ENCODE results near the gene DCLK1. TPM values are rescaled to one million over a fixed set of nuclear protein-coding genes. Genes with fewer than 3 reads are reported as not detected.

DCLK1 gene
- total and polyA plus RNA-seq, 9 donors, result 42.0 to 109 (median 87.9) TPM

DNA sequence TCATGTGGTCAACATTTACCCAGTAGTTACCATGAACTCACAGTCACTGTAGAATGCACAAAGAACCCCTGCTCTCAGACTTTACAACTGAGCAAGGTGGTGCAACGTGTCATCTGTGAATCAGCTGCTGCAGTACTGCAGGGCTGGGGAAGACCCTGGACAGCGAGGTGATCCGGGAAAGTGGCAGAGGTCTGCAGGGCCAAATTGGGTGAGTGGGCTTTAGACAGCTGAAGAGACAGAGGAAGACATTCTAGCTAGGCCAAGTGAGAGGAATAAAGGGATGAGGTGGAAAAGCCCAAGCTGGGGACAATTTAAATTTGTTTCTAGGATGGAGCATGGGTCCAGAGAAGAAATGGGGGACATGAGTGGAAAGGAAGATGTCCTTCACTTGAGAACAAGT lies 270.5 kb downstream of the DCLK1 start:
- Histone ChIP-seq H3K4me3 (ENCODE audit: low read length) (no peak overlapping the region), H3K27ac (ENCODE audit: low read length) (no peak overlapping the region), H3K4me1 (ENCODE audit: control insufficient read depth, insufficient read depth, low read length) (peaks cover 6% of the 10 kb centered on the region), H3K27me3 (ENCODE audit: control insufficient read depth, insufficient read depth, low read length) (no peaks in the 10 kb centered on the region), H3K36me3 (ENCODE audit: control insufficient read depth, insufficient read depth, low read length) (no peaks in the 10 kb centered on the region), H3K9me3 (replicated peaks; ENCODE audit: control insufficient read depth, low read depth, low read length) (no peaks in the 10 kb centered on the region)
- DNase-seq, result no peak
- WGBS (ENCODE audit: insufficient coverage), result 96% methylated on average over 3 of the region's 3 CpGs

DNA sequence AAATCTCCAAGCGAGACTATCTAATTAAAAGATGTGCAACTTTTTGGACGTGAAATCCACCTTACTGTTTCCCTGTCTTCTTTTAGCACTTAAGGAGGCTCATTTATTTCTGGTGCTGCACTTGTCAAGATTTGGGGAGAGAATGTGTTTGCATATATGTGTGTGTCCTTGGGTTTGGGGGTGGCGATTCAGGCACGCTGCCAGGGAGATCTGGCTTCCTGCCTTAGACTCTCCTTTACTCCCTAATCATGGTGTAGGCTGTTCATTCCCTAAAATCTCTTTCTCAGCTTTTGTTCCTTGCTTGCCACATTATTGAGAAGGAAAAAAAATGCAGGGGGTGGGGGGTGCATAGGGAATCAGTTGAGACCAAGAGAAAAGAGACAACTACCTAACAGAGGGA lies 271.2 kb downstream of the DCLK1 start:
- H3K36me3 ChIP-seq (ENCODE audit: control insufficient read depth, insufficient read depth, low read length), result no peaks in the 10 kb centered on the region
- peaks cover 6% of the 10 kb centered on the region for H3K4me1 ChIP-seq (ENCODE audit: control insufficient read depth, insufficient read depth, low read length)
- no peak for DNase-seq
- no peaks in the 10 kb centered on the region for H3K9me3 ChIP-seq (replicated peaks; ENCODE audit: control insufficient read depth, low read depth, low read length)
- H3K27ac ChIP-seq (ENCODE audit: low read length), result no peak overlapping the region
- H3K4me3 ChIP-seq (ENCODE audit: low read length), result no peak overlapping the region
- H3K27me3 ChIP-seq (ENCODE audit: control insufficient read depth, insufficient read depth, low read length), result no peaks in the 10 kb centered on the region
- WGBS (ENCODE audit: insufficient coverage), result no CpG with 5 or more reads among the region's 4 CpGs

- Histone ChIP-seq H3K27ac (ENCODE audit: low read length) (no peak overlapping the region), H3K27me3 (ENCODE audit: control insufficient read depth, insufficient read depth, low read length) (no peaks in the 10 kb centered on the region), H3K36me3 (ENCODE audit: control insufficient read depth, insufficient read depth, low read length) (peaks cover 8% of the 10 kb centered on the region), H3K4me1 (ENCODE audit: control insufficient read depth, insufficient read depth, low read length) (peaks cover 6% of the 10 kb centered on the region), H3K4me3 (ENCODE audit: low read length) (no peak overlapping the region), H3K9me3 (replicated peaks; ENCODE audit: control insufficient read depth, low read depth, low read length) (no peaks in the 10 kb centered on the region)
- WGBS (ENCODE audit: insufficient coverage), result 100% methylated on average over 1 of the region's 1 CpG
- DNase-seq, result no peak
These were observed 272.5 kb downstream of the DCLK1 start for GRCh38 chr13:35858665-35859064.

- WGBS (ENCODE audit: insufficient coverage), result 80% methylated on average over 4 of the region's 4 CpGs
- no peak overlapping the region for H3K27ac ChIP-seq (ENCODE audit: low read length)
- H3K36me3 ChIP-seq (ENCODE audit: control insufficient read depth, insufficient read depth, low read length), result peaks cover 13% of the 10 kb centered on the region
- no peaks in the 10 kb centered on the region for H3K27me3 ChIP-seq (ENCODE audit: control insufficient read depth, insufficient read depth, low read length)
- no peaks in the 10 kb centered on the region for H3K9me3 ChIP-seq (replicated peaks; ENCODE audit: control insufficient read depth, low read depth, low read length)
- no peak overlapping the region for H3K4me3 ChIP-seq (ENCODE audit: low read length)
- H3K4me1 ChIP-seq (ENCODE audit: control insufficient read depth, insufficient read depth, low read length), result peaks cover 6% of the 10 kb centered on the region
- no peak for DNase-seq
These were observed 273.4 kb downstream of the DCLK1 start for GRCh38 chr13:35857769-35858168.

- Histone ChIP-seq H3K4me1 (ENCODE audit: control insufficient read depth, insufficient read depth, low read length) (peaks cover 6% of the 10 kb centered on the region), H3K9me3 (replicated peaks; ENCODE audit: control insufficient read depth, low read depth, low read length) (no peaks in the 10 kb centered on the region), H3K27me3 (ENCODE audit: control insufficient read depth, insufficient read depth, low read length) (no peaks in the 10 kb centered on the region), H3K4me3 (ENCODE audit: low read length) (no peak overlapping the region), H3K27ac (ENCODE audit: low read length) (no peak overlapping the region), H3K36me3 (ENCODE audit: control insufficient read depth, insufficient read depth, low read length) (peaks cover 13% of the 10 kb centered on the region)
- WGBS (ENCODE audit: insufficient coverage), result no CpG with 5 or more reads among the region's 1 CpG
- DNase-seq, result no peak
These were observed 274.3 kb downstream of the DCLK1 start for GRCh38 chr13:35856721-35857364.

DNA sequence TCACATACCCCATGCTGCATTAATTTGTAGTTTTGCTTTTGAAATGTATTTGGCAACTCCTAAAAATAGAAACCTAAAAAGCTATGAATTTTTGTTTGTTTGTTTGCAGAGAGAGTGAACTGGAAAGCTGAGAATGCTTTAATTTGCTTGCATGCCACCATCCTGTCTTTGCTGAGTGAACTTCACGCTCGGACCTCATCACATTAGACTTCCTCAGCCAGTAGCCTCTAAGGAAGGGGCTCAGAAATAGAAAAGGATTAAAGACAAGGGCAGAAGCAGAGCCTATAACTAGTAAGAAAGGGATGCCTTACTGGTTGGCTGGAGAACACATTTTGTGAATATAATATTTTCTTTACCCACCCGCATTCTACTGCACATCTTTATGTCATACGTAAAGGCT lies 275.1 kb downstream of the DCLK1 start:
- DNase-seq, result no peak
- Histone ChIP-seq H3K9me3 (replicated peaks; ENCODE audit: control insufficient read depth, low read depth, low read length) (no peaks in the 10 kb centered on the region), H3K27ac (ENCODE audit: low read length) (no peak overlapping the region), H3K36me3 (ENCODE audit: control insufficient read depth, insufficient read depth, low read length) (peaks cover 13% of the 10 kb centered on the region), H3K27me3 (ENCODE audit: control insufficient read depth, insufficient read depth, low read length) (no peaks in the 10 kb centered on the region), H3K4me1 (ENCODE audit: control insufficient read depth, insufficient read depth, low read length) (peaks cover 6% of the 10 kb centered on the region), H3K4me3 (ENCODE audit: low read length) (no peak overlapping the region)
- no CpG with 5 or more reads among the region's 4 CpGs for WGBS (ENCODE audit: insufficient coverage)

DNA sequence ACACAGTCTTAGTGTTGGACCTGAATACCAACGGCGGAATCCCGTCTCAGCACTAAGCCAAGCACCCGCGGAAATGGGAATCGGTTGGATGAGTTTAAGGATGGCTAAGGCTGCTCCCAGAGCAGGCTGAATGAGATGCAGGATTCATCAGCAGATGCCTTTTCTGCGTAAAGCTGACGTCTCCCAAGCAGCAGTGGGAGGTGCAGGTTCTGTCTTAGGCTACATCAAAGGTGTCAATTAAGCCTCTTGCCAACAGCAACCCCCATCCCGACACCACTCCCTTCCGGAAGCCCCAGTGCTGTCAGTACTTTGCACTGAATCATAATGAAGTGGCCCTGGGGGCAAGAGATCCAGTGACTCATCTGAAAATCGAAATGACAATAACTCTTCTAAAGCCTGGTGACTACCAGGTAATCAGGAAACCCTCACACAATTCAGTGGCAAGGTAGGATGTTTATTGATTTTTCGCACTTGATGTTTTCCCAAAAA lies 275.6 kb downstream of the DCLK1 start:
- H3K4me1 ChIP-seq (ENCODE audit: control insufficient read depth, insufficient read depth, low read length), result peaks cover 6% of the 10 kb centered on the region
- no peaks in the 10 kb centered on the region for H3K27me3 ChIP-seq (ENCODE audit: control insufficient read depth, insufficient read depth, low read length)
- no peak for DNase-seq
- WGBS (ENCODE audit: insufficient coverage), result 30% methylated on average over 10 of the region's 12 CpGs
- no peaks in the 10 kb centered on the region for H3K9me3 ChIP-seq (replicated peaks; ENCODE audit: control insufficient read depth, low read depth, low read length)
- H3K36me3 ChIP-seq (ENCODE audit: control insufficient read depth, insufficient read depth, low read length), result peaks cover 13% of the 10 kb centered on the region
- no peak overlapping the region for H3K27ac ChIP-seq (ENCODE audit: low read length)
- H3K4me3 ChIP-seq (ENCODE audit: low read length), result no peak overlapping the region

DNA sequence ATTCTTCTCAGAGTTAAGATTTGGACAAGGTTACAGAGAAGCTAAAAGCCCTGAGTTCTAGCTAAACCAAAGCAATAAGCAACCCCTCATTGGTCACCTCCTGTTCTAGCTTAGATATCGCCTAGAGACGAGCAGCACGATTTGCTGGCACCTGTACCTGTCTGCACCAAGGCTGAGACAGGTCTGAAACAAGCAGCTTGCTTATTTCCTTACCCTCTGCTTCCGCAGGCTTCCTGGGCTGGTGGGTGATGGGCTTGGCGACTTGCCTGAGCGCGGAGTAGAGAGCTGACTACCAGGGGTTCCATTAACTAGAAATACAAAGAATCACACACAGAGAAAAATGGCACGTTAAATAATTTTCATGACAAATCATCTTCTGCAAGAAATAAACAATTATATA lies 276.9 kb downstream of the DCLK1 start:
- H3K27me3 ChIP-seq (ENCODE audit: control insufficient read depth, insufficient read depth, low read length), result no peaks in the 10 kb centered on the region
- H3K4me1 ChIP-seq (ENCODE audit: control insufficient read depth, insufficient read depth, low read length), result peaks cover 6% of the 10 kb centered on the region
- no peaks in the 10 kb centered on the region for H3K9me3 ChIP-seq (replicated peaks; ENCODE audit: control insufficient read depth, low read depth, low read length)
- peaks cover 13% of the 10 kb centered on the region for H3K36me3 ChIP-seq (ENCODE audit: control insufficient read depth, insufficient read depth, low read length)
- H3K4me3 ChIP-seq (ENCODE audit: low read length), result no peak overlapping the region
- no peak overlapping the region for H3K27ac ChIP-seq (ENCODE audit: low read length)
- no CpG with 5 or more reads among the region's 8 CpGs for WGBS (ENCODE audit: insufficient coverage)
- DNase-seq, result no peak

GRCh38 chr13:35851881-35852280 lies 279.3 kb downstream of the DCLK1 start:
- WGBS (ENCODE audit: insufficient coverage), result no CpG with 5 or more reads among the region's 3 CpGs
- Histone ChIP-seq H3K27me3 (ENCODE audit: control insufficient read depth, insufficient read depth, low read length) (no peaks in the 10 kb centered on the region), H3K36me3 (ENCODE audit: control insufficient read depth, insufficient read depth, low read length) (peaks cover 13% of the 10 kb centered on the region), H3K4me3 (ENCODE audit: low read length) (no peak overlapping the region), H3K27ac (ENCODE audit: low read length) (no peak overlapping the region), H3K9me3 (replicated peaks; ENCODE audit: control insufficient read depth, low read depth, low read length) (no peaks in the 10 kb centered on the region), H3K4me1 (ENCODE audit: control insufficient read depth, insufficient read depth, low read length) (no peaks in the 10 kb centered on the region)
- no peak for DNase-seq

- no peaks in the 10 kb centered on the region for H3K27me3 ChIP-seq (ENCODE audit: control insufficient read depth, insufficient read depth, low read length)
- WGBS (ENCODE audit: insufficient coverage), result no CpG with 5 or more reads among the region's 5 CpGs
These were observed 279.8 kb downstream of the DCLK1 start for GRCh38 chr13:35851356-35851755.

GRCh38 chr13:35850569-35850968 lies 280.6 kb downstream of the DCLK1 start:
- H3K4me3 ChIP-seq (ENCODE audit: low read length), result no peak overlapping the region
- no peak for DNase-seq
- H3K27ac ChIP-seq (ENCODE audit: low read length), result no peak overlapping the region
- H3K36me3 ChIP-seq (ENCODE audit: control insufficient read depth, insufficient read depth, low read length), result peaks cover 13% of the 10 kb centered on the region
- no peaks in the 10 kb centered on the region for H3K4me1 ChIP-seq (ENCODE audit: control insufficient read depth, insufficient read depth, low read length)
- no peaks in the 10 kb centered on the region for H3K27me3 ChIP-seq (ENCODE audit: control insufficient read depth, insufficient read depth, low read length)
- no peaks in the 10 kb centered on the region for H3K9me3 ChIP-seq (replicated peaks; ENCODE audit: control insufficient read depth, low read depth, low read length)
- WGBS (ENCODE audit: insufficient coverage), result 100% methylated on average over 1 of the region's 5 CpGs

More at GRCh38 chr13:35851356-35851755, 279.8 kb downstream of the DCLK1 start:
- H3K27ac ChIP-seq (ENCODE audit: low read length), result no peak overlapping the region
- peaks cover 13% of the 10 kb centered on the region for H3K36me3 ChIP-seq (ENCODE audit: control insufficient read depth, insufficient read depth, low read length)
- no peak for DNase-seq
- H3K4me3 ChIP-seq (ENCODE audit: low read length), result no peak overlapping the region
- H3K4me1 ChIP-seq (ENCODE audit: control insufficient read depth, insufficient read depth, low read length), result no peaks in the 10 kb centered on the region
- H3K9me3 ChIP-seq (replicated peaks; ENCODE audit: control insufficient read depth, low read depth, low read length), result no peaks in the 10 kb centered on the region
